Panc1 (cell line): Measurements from ENCODE around the gene FBXW8.

Experiments used
- CTCF ChIP-seq: fragments of 450-650 bp; IDR thresholded peaks from 2 replicates; pipeline ENCODE4 v1.5.1; 2017; ENCODE audit warnings: mild to moderate bottlenecking
- POLR2AphosphoS5 ChIP-seq: IDR thresholded peaks from 2 replicates; pipeline ENCODE4 v1.6.1; 2012; ENCODE audit warnings: mild to moderate bottlenecking, low read depth, low read length, moderate library complexity
- TCF7L2 ChIP-seq: IDR thresholded peaks from 2 replicates; pipeline ENCODE4 v1.6.1; 2011; ENCODE audit warnings: mild to moderate bottlenecking, low read depth, low read length, inconsistent platforms

DNA sequence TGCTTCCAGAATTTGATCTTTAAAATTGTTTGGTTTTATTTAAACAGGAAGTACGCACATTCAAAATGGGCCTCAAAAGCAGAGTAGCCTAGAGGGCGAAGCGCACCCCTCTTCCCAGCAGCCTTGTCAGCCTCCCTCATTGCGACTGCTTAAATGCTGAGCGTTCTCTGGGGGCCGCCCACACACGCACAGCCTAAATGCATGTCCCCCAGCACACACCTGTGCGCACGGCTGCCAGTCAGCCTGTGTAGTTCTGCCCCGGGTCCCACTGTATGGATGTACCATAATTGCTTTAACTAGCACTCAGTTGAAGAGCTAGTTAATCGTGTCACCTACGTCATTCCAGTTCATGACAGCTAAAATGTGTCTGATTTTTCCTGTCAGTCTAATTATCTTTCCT lies 109.1 kb downstream of the FBXW8 start:
- TF ChIP-seq CTCF (no peak), POLR2AphosphoS5 (no peak), TCF7L2 (no peak)
